ENCODE results near the gene TNNI2. TPM values are rescaled to one million over a fixed set of nuclear protein-coding genes. Genes with fewer than 3 reads are reported as not detected.

TNNI2 gene
- total and polyA plus RNA-seq, 2 donors (not counting 3 experiments of a cell fraction or from before 2014, with no cell fraction given), result not detected

- CTCF ChIA-PET, result interaction anchor here (0.5 to 4.9 kb wide), 20 partner anchors 9 to 280 kb away, joined by 3 to 53 read pairs (median 4); partner anchors contain the start of gene SYT8
- Histone ChIP-seq H3K9me1 (replicated peaks; ENCODE audit: control insufficient read depth, extremely low read depth, insufficient read depth, low read length) (no peaks in the 10 kb centered on the region), H3K79me2 (ENCODE audit: control insufficient read depth, insufficient read depth, low read length) (no peaks in the 10 kb centered on the region), H3K9ac (replicated peaks; ENCODE audit: extremely low read depth, insufficient read depth, low read length) (no peak overlapping the region), H3K36me3 (ENCODE audit: control insufficient read depth in 2 of 2, extremely low read depth in 1 of 2, insufficient read depth in 2 of 2, low read length in 2 of 2) (no peaks in the 10 kb centered on the region), H3K27me3 (ENCODE audit: control insufficient read depth in 2 of 2, insufficient read depth in 2 of 2, low read length in 2 of 2) (no peaks in the 10 kb centered on the region), H3K4me3 (replicated peaks in 1 of 3; ENCODE audit: insufficient read depth in 1 of 3, low read depth in 1 of 3, low read length in 3 of 3) (no peak overlapping the region), H3K4me1 (ENCODE audit: control insufficient read depth, extremely low read depth, insufficient read depth, low read length) (no peaks in the 10 kb centered on the region), H4K20me1 (replicated peaks; ENCODE audit: control insufficient read depth, extremely low read depth, insufficient read depth, low read length) (no peaks in the 10 kb centered on the region), H3K27ac (ENCODE audit: insufficient read depth, low read depth, low read length) (no peak overlapping the region), H3K9me3 (replicated peaks; ENCODE audit: control insufficient read depth, insufficient read depth, low read length) (no peaks in the 10 kb centered on the region), H2AFZ (ENCODE audit: low read depth, low read length) (no peak overlapping the region), H3K4me2 (ENCODE audit: insufficient read depth, low read length) (no peak overlapping the region)
- intact Hi-C loops (cut with micrococcal nuclease), result loop anchor here (1.0 kb wide), 1 partner anchor 276 kb away; no protein-coding TSS in a partner anchor
- DNase-seq (ENCODE audit: low read depth, low spot score) (no peak), FAIRE-seq (no peak)
- dilution Hi-C loops (cut with MboI; ENCODE audit: extremely low pct_ligation_motif_present, low sequenced_read_pairs), result no loop called here
- TF ChIP-seq FOS (IDR thresholded peaks at IDR 0.05; ENCODE audit: borderline replicate concordance, insufficient read depth, low read length) (no peak), JUN (IDR thresholded peaks at IDR 0.05; ENCODE audit: borderline replicate concordance, insufficient read depth, insufficient read length, low read depth) (no peak), POLR2AphosphoS5 (IDR thresholded peaks at IDR 0.05; ENCODE audit: insufficient read depth, low read depth, low read length) (no peak), GATA2 (IDR thresholded peaks at IDR 0.05; ENCODE audit: insufficient read depth, insufficient read length, low read depth, low read length) (no peak), CTCF (IDR thresholded peaks at IDR 0.05; ENCODE audit: extremely low read depth in 1 of 2, insufficient read depth in 1 of 2, low read depth in 1 of 2, low read length in 2 of 2) (peak; percentile 61 to 76), EZH2 (IDR thresholded peaks at IDR 0.05; ENCODE audit: borderline replicate concordance, low read depth, low read length, severe bottlenecking) (no peak), MAX (IDR thresholded peaks at IDR 0.05; ENCODE audit: insufficient read depth, insufficient read length) (no peak)
- no TSS peak for BruUV-seq (replicated peaks)
- POLR2A ChIA-PET, result no interaction called here
Measured at GRCh38 chr11:1876361-1877063, 37.7 kb downstream of the TNNI2 start.
